Body of pancreas (tissue), 4 donors: ENCODE data around the gene GRID1.

Experiments
- POLR2A ChIP-seq, 3 donors: fragments of 450-650 bp; IDR thresholded peaks; one replicate each; pipeline ENCODE4 v1.6.1; 2016; ENCODE audit warnings: antibody characterized with exemption in 3 of 3, mild to moderate bottlenecking in 2 of 3
- TF ChIP-seq, protein P1 (sequence below), 7 experiments: fragments of 450-650 bp in 4 of 7; fragments of 200-600 bp in 3 of 7; sonication (generic) in 3 of 7; IDR thresholded peaks; one replicate each; pipeline ENCODE4 v1.5.1; 2016 to 2019; ENCODE audit warnings: antibody characterized with exemption in 7 of 7

DNA sequence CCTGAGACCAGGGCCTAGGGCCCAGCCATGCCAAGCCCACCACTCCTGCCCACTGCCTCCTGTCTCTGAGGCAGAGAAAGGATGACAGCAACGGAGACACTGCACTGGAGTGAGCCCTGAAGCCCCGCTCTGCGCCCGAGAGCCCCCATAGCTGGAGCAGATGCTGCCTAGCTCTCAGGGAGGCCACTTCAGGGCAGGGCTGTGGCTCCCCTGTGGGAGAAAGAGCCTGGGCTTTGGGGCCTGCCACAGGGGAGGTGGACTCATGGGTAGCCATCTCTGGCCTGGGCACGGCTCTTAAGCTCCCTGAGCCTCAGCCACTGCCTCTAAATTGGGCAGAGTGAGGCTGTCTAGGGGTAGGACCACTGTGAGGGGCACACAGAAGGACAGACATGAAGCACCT, 214.2 kb downstream of the GRID1 start:
- no peak for TF ChIP-seq POLR2A (IDR thresholded peaks at IDR 0.05)
- TF ChIP-seq, protein P1, sequence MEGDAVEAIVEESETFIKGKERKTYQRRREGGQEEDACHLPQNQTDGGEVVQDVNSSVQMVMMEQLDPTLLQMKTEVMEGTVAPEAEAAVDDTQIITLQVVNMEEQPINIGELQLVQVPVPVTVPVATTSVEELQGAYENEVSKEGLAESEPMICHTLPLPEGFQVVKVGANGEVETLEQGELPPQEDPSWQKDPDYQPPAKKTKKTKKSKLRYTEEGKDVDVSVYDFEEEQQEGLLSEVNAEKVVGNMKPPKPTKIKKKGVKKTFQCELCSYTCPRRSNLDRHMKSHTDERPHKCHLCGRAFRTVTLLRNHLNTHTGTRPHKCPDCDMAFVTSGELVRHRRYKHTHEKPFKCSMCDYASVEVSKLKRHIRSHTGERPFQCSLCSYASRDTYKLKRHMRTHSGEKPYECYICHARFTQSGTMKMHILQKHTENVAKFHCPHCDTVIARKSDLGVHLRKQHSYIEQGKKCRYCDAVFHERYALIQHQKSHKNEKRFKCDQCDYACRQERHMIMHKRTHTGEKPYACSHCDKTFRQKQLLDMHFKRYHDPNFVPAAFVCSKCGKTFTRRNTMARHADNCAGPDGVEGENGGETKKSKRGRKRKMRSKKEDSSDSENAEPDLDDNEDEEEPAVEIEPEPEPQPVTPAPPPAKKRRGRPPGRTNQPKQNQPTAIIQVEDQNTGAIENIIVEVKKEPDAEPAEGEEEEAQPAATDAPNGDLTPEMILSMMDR (IDR thresholded peaks at IDR 0.05) = no peak
